HG03064 (cell line): Measurements from ENCODE around the gene FGF1.

Source experiments
- ATAC-seq: cut with Tn5 transposase; IDR thresholded peaks from one replicate; pipeline ENCODE4 v1.9.1; 2021; ENCODE audit warnings: low read depth; ENCODE audit not compliant: unreplicated experiment

FGF1 gene

GRCh38 chr5:142697356-142698255, 11.7 kb upstream of the FGF1 start:
- no peak for ATAC-seq

- ATAC-seq: no peak
Measured at GRCh38 chr5:142696379-142696778, 10.5 kb upstream of the FGF1 start.

GRCh38 chr5:142694092-142694856, 8.4 kb upstream of the FGF1 start:
- no peak for ATAC-seq

GRCh38 chr5:142692321-142692894, 6.5 kb upstream of the FGF1 start:
- ATAC-seq: no peak

- no peak for ATAC-seq
Measured at GRCh38 chr5:142690667-142691066, 4.8 kb upstream of the FGF1 start.

- ATAC-seq: no peak
Measured at GRCh38 chr5:142689081-142689480, 3.2 kb upstream of the FGF1 start.

GRCh38 chr5:142688281-142688989, 2.5 kb upstream of the FGF1 start:
- no peak for ATAC-seq

- no peak for ATAC-seq
Measured at GRCh38 chr5:142686968-142687367, 1.1 kb upstream of the FGF1 start.

- ATAC-seq: no peak
Measured at GRCh38 chr5:142686210-142686734, 382 bp upstream of the FGF1 start.

- no peak for ATAC-seq
Measured at GRCh38 chr5:142684508-142685041, 1.3 kb downstream of the FGF1 start.

GRCh38 chr5:142683881-142684505, 1.9 kb downstream of the FGF1 start:
- no peak for ATAC-seq

GRCh38 chr5:142683116-142683515, 2.8 kb downstream of the FGF1 start:
- no peak for ATAC-seq

GRCh38 chr5:142680605-142681259, 5.2 kb downstream of the FGF1 start:
- ATAC-seq: no peak

GRCh38 chr5:142679744-142680143, 6.1 kb downstream of the FGF1 start:
- no peak for ATAC-seq

- no peak for ATAC-seq
Measured at GRCh38 chr5:142678529-142678928, 7.4 kb downstream of the FGF1 start.

GRCh38 chr5:142677198-142677597, 8.7 kb downstream of the FGF1 start:
- ATAC-seq: no peak

- no peak for ATAC-seq
Measured at GRCh38 chr5:142676318-142676717, 9.6 kb downstream of the FGF1 start.

- ATAC-seq: no peak
Measured at GRCh38 chr5:142674531-142675469, 11.1 kb downstream of the FGF1 start.
